Spleen (tissue), 11 donors: ENCODE results near the gene METTL21C. TPM values are rescaled to one million over a fixed set of nuclear protein-coding genes. Genes with fewer than 3 reads are reported as not detected.

Source experiments
- DNase-seq: peaks from one replicate; pipeline ENCODE4 v3.0.0-alpha.2; 2020
- H3K27ac ChIP-seq, 8 donors: fragments of 200-600 bp; sonication (generic) in 7 of 8; 1 replicate in 4 of 8; 2 replicates in 4 of 8; pipeline versions ENCODE4 v1.5.0 to v1.8.0; 2016 to 2021; ENCODE audit warnings: inconsistent platforms in 4 of 8, mild to moderate bottlenecking in 4 of 8, moderate library complexity in 1 of 8
- H3K27me3 ChIP-seq, 7 donors: fragments of 200-600 bp; sonication (generic) in 6 of 7; replicated peaks in 1 of 7; 1 replicate in 4 of 7; 2 replicates in 3 of 7; pipeline versions ENCODE4 v1.5.0 to v1.8.0; 2016 to 2021; ENCODE audit warnings: inconsistent platforms in 3 of 7, mild to moderate bottlenecking in 1 of 7
- H3K36me3 ChIP-seq, 6 donors: fragments of 200-600 bp; sonication (generic) in 5 of 6; 1 replicate in 4 of 6; 2 replicates in 2 of 6; pipeline versions ENCODE4 v1.5.0 to v1.8.0; 2016 to 2021; ENCODE audit warnings: inconsistent platforms in 2 of 6
- H3K4me1 ChIP-seq, 6 donors: fragments of 200-600 bp; sonication (generic) in 5 of 6; 1 replicate in 3 of 6; 2 replicates in 3 of 6; pipeline versions ENCODE4 v1.5.0 to v1.8.0; 2016 to 2021; ENCODE audit warnings: inconsistent platforms in 3 of 6
- H3K4me3 ChIP-seq, 8 donors: fragments of 200-600 bp; sonication (generic) in 7 of 8; 1 replicate in 4 of 8; 2 replicates in 4 of 8; pipeline versions ENCODE4 v1.5.0 to v1.8.0; 2016 to 2021; ENCODE audit warnings: inconsistent platforms in 4 of 8, mild to moderate bottlenecking in 4 of 8, moderate library complexity in 2 of 8
- H3K9me3 ChIP-seq, 8 donors: fragments of 200-600 bp; sonication (generic) in 7 of 8; 1 replicate in 4 of 8; 2 replicates in 4 of 8; pipeline versions ENCODE4 v1.5.0 to v1.8.0; 2016 to 2021; ENCODE audit warnings: inconsistent platforms in 4 of 8
- POLR2A ChIP-seq, 3 donors: fragments of 450-650 bp; IDR thresholded peaks; one replicate each; pipeline ENCODE4 v1.5.1; 2017; ENCODE audit warnings: antibody characterized with exemption in 3 of 3, mild to moderate bottlenecking in 1 of 3
- POLR2AphosphoS5 ChIP-seq, 3 donors: sonication (generic); formaldehyde crosslinking; IDR thresholded peaks; one replicate each; pipeline ENCODE4 v1.5.1; 2017; ENCODE audit warnings: antibody characterized with exemption in 3 of 3
- WGBS, 5 donors: extraction: QIAGEN DNeasy Blood & Tissue Kit in 3 of 5; methylation state at CpG; one replicate each; pipeline versions ENCODE4 v1.1.5 to v1.1.7; 2013 to 2018; 5-methylcytosine and 5-hydroxymethylcytosine counted together
- intact Hi-C: fragments of 100-400 bp; cut with DNase I; formaldehyde crosslinking; loops from one replicate; pipeline ENCODE4 v1.15.0; 2023; ENCODE audit warnings: low total_unique reads
- polyA plus RNA-seq, 3 donors: library from polyadenylated mRNA; stranded (reverse); fragments of 200-250 nt; gene quantifications; one replicate each; pipeline ENCODE4 v1.2.1, GENCODE V29; 2013
- total RNA-seq, 7 donors: library from RNA; depleted of rRNA in 3 of 7; stranded (reverse); fragments of >200 nt in 3 of 7; fragmentation: NEBNext Ultra II Directional in 4 of 7; extraction: Animal tissue kit (Norgen Biotek cat#: 25700) in 4 of 7; gene quantifications; one replicate each; pipeline versions ENCODE4 v1.1.0 to v1.2.1, GENCODE V29; 2016 to 2021
- TF ChIP-seq, protein P1 (sequence below), 11 experiments: fragments of 200-600 bp in 7 of 11; fragments of 450-650 bp in 4 of 11; sonication (generic) in 4 of 11; IDR thresholded peaks in 8 of 11; conservative IDR thresholded peaks in 3 of 11; 1 replicate in 7 of 11; 2 replicates in 4 of 11; pipeline versions ENCODE4 v1.4.0 to v1.8.0; 2016 to 2021; ENCODE audit warnings: antibody characterized with exemption in 11 of 11, inconsistent platforms in 4 of 11, mild to moderate bottlenecking in 1 of 11
- donor health status: healthy with polysubstance abuse.
- donor health status: DM: no; HTN: no; CAD: no; lungs with moderate emphysema.
- donor health status: DM: no; HTN: no; CAD: no.
- donor health status: Bipolar disorder and iron deficiency.
- donor health status: healthy.
- donor health status: DM: no; HTN: no; CAD: no.
- donor health status: DM: yes; HTN: yes; CAD: no.

METTL21C gene
- total and polyA plus RNA-seq, 10 donors: not detected

DNA sequence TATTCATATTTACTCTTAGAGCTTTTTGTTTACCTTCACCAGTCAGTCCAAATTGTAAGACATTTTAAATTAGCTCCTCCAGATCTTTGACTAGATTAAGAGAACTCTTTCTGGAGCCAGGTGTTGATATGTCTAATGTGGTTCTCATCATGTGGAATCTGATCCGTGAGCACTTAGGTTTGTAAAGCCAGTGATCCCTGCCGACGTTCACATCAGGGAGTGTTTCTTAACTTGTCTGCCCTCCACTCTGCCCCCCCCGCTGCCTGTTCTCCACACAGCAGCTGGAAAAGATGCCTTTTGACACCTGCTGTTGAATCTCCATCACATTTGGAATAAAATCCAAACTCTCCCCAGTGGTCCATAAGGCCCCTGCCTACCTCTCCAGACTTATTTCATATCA is 17.7 kb downstream of the METTL21C start:
- Histone ChIP-seq H3K27ac (no peak overlapping the region), H3K4me1 (peaks cover 0 to 12% (median 8%) of the 10 kb centered on the region in 6 donors), H3K9me3 (peaks cover 0 to 5% (median 0%) of the 10 kb centered on the region in 8 donors), H3K36me3 (peaks cover 5 to 84% (median 52%) of the 10 kb centered on the region in 6 donors), H3K4me3 (no peak overlapping the region), H3K27me3 (no peaks in the 10 kb centered on the region)
- DNase-seq: no peak
- intact Hi-C loops: no loop called here
- no peak for TF ChIP-seq POLR2A (IDR thresholded peaks at IDR 0.05)
- TF ChIP-seq POLR2AphosphoS5 (IDR thresholded peaks at IDR 0.05): no peak
- TF ChIP-seq, protein P1, sequence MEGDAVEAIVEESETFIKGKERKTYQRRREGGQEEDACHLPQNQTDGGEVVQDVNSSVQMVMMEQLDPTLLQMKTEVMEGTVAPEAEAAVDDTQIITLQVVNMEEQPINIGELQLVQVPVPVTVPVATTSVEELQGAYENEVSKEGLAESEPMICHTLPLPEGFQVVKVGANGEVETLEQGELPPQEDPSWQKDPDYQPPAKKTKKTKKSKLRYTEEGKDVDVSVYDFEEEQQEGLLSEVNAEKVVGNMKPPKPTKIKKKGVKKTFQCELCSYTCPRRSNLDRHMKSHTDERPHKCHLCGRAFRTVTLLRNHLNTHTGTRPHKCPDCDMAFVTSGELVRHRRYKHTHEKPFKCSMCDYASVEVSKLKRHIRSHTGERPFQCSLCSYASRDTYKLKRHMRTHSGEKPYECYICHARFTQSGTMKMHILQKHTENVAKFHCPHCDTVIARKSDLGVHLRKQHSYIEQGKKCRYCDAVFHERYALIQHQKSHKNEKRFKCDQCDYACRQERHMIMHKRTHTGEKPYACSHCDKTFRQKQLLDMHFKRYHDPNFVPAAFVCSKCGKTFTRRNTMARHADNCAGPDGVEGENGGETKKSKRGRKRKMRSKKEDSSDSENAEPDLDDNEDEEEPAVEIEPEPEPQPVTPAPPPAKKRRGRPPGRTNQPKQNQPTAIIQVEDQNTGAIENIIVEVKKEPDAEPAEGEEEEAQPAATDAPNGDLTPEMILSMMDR (IDR thresholded peaks at IDR 0.05 in 8 of 11, conservative IDR thresholded peaks at IDR 0.05 in 3 of 11): no peak
- WGBS, 5 donors: 94 to 98% (median 95%) methylated on average over 4 of the region's 4 CpGs

DNA sequence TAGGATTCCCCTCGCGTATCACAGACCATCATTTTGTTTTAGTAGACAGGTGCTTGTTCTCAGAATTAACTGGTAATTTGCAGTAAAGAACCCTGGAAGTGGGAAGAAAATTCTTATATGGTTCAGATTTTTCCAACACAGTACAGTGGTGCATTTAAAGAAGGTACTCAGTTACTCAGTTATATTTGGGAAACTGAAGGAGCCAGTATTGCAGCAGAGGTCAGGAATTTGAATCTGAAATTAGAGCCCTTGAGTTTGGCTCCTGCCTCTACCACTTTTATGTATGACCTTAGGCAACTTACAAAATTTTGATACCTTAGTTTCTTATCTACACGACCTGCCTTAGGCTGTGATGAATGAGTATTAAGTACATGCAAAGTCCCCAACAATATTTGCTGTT is 19.7 kb downstream of the METTL21C start:
- no peaks in the 10 kb centered on the region for H3K27me3 ChIP-seq
- H3K4me3 ChIP-seq: no peak overlapping the region
- peaks cover 0 to 10% (median 7%) of the 10 kb centered on the region in 8 donors for H3K9me3 ChIP-seq
- DNase-seq: no peak
- peaks cover 5 to 100% (median 65%) of the 10 kb centered on the region in 6 donors for H3K36me3 ChIP-seq
- WGBS, 5 donors: 87 to 96% (median 90%) methylated on average over 3 of the region's 3 CpGs
- TF ChIP-seq POLR2A (IDR thresholded peaks at IDR 0.05) (no peak), POLR2AphosphoS5 (IDR thresholded peaks at IDR 0.05) (no peak)
- TF ChIP-seq, protein P1 (IDR thresholded peaks at IDR 0.05 in 8 of 11, conservative IDR thresholded peaks at IDR 0.05 in 3 of 11): no peak
- no peak overlapping the region for H3K27ac ChIP-seq
- intact Hi-C loops: no loop called here
- H3K4me1 ChIP-seq: peaks cover 0 to 2% (median 0%) of the 10 kb centered on the region in 6 donors

DNA sequence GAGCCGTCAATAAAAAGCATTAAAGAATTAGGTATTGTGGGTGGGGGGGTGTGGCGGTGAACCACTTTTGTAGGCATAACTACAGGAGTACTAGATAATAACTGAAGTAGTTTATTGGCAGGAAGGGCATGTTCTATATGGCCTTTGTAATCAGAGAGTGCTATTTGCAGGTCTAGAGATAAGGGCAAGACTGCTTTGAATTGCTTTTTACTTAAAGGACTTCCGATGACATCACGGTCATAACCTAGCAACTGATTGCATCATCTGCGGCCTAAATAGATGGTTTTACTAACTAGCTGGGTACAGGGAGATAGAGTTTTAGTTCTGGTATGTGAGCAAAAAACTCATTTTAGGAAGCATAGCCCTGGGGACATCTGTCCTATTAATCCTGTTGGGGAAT is 24.7 kb downstream of the METTL21C start:
- WGBS, 5 donors: 59 to 90% (median 70%) methylated on average over 5 of the region's 5 CpGs
- no peak overlapping the region for H3K4me3 ChIP-seq
- peaks cover 8 to 100% (median 74%) of the 10 kb centered on the region in 6 donors for H3K36me3 ChIP-seq
- DNase-seq: no peak
- intact Hi-C loops: no loop called here
- H3K9me3 ChIP-seq: peaks cover 0 to 32% (median 12%) of the 10 kb centered on the region in 8 donors
- H3K4me1 ChIP-seq: no peaks in the 10 kb centered on the region
- TF ChIP-seq POLR2A (IDR thresholded peaks at IDR 0.05) (no peak), POLR2AphosphoS5 (IDR thresholded peaks at IDR 0.05) (no peak)
- TF ChIP-seq, protein P1 (IDR thresholded peaks at IDR 0.05 in 8 of 11, conservative IDR thresholded peaks at IDR 0.05 in 3 of 11): no peak
- no peaks in the 10 kb centered on the region for H3K27me3 ChIP-seq
- H3K27ac ChIP-seq: no peak overlapping the region

DNA sequence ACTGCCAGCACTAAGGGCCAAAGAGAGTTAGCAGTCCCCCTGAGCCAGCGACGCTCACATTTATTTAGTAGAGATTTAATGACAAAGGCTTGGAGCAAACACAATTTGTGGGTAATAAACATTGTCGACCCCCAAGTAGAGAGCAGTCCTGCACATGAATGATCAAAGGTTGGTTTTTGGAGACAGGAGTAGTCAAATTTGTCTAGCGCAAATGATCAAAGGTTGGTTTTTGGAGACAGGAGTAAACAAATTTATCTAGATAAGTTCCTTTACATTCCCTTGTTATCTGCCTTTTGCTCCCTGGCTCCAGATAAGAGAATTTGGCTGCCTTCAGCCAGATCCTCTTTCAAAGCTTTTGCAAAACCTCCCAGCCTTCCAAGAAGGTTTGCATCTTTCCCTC is 26.9 kb downstream of the METTL21C start:
- intact Hi-C loops: loop anchor here (10.0 kb wide), 1 partner anchor 53 kb away; no protein-coding TSS in a partner anchor
- Histone ChIP-seq H3K27ac (no peak overlapping the region), H3K36me3 (peaks cover 8 to 100% (median 80%) of the 10 kb centered on the region in 6 donors), H3K4me1 (no peaks in the 10 kb centered on the region), H3K4me3 (no peak overlapping the region), H3K27me3 (no peaks in the 10 kb centered on the region), H3K9me3 (peaks cover 0 to 32% (median 12%) of the 10 kb centered on the region in 8 donors)
- DNase-seq: no peak
- 96 to 98% (median 97%) methylated on average over 4 of the region's 4 CpGs for WGBS, 5 donors
- no peak for TF ChIP-seq POLR2AphosphoS5 (IDR thresholded peaks at IDR 0.05)
- TF ChIP-seq POLR2A (IDR thresholded peaks at IDR 0.05): no peak
- TF ChIP-seq, protein P1 (IDR thresholded peaks at IDR 0.05 in 8 of 11, conservative IDR thresholded peaks at IDR 0.05 in 3 of 11): no peak
